Activated T-cell treated with anti-CD3 and anti-CD28 coated beads for 4 hours (primary cell): ENCODE results near the gene ARFRP1.

Source experiments
- DNase-seq: peaks from one replicate; pipeline ENCODE4 v3.0.0-alpha.2; 2020

ARFRP1 gene

DNA sequence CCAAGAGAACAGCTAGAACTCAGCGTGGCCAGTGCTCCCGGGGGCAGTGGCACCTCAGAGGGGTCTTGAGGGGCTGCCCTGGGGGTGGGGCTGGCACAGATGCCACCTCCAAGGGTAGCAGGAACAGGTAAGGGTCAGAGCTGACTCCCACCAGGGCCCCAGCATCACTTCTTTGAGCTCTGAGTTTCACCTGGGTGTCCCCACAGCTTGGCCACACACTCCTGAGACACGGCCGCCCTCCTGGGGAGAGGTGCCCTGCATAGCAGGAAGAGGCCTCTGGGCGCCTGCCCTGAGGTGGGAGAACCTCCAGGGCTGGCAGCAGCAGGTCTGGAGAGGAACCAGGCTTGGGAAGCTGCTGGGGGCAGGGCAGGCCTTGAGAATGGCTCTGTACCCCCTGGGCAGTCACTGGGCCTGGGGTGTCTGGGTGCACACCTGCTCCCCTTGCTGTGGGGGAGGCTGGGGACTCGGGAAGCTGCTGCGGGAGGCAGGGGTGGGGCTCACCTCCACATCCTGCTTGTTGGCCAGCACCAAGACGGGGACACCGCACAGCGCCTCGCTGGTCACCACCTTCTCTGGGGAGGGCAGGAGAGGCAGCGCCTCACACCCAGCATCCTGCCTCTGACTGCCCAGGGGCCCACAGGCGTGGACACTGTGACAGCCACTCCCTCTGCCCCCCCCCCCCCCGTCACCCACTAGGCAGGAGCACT lies 6.3 kb downstream of the ARFRP1 start:
- no peak for DNase-seq

- no peak for DNase-seq
Observed at GRCh38 chr20:63701051-63701328, 6.8 kb downstream of the ARFRP1 start.

DNA sequence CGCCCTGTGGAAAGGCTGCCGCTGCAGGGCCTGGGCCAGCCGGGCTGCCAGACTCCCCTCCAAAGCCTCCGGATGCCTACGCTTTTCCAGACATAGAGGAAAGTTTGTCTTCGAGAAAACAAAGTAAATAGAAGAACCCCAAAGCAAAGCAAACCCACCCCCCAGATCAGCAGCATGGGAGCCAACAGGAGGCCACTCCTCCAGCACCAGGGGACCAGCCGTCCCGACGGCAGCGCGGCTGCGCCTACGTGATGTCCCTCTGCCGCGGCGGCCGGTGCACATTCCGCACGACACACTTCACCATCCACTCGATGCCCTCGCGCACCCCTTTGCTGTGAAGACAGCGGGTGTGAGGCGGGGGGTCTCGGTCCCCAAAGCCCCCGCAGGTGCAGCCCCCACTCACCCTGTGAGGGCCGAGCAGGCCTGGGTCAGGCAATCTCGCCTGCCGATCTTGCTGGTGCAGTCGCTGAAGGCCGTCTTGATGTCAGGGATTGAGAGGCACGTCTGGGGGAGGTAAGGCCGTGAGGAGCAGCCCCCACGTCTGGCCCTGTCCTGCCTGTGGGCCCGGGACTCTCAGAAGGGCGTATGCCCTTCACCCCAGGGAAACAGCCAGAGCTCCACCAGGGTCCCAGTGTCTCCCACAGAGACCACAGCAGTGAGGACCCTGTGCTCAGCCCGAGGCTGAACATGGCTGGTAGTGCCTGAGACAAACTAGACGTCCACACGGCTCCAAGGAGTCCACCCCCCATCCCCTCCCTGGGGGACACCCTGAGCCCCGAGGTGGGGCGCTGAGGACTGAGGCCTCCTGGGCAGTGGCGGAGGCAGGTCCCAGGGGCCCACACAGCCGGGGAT lies 7.4 kb downstream of the ARFRP1 start:
- no peak for DNase-seq

DNA sequence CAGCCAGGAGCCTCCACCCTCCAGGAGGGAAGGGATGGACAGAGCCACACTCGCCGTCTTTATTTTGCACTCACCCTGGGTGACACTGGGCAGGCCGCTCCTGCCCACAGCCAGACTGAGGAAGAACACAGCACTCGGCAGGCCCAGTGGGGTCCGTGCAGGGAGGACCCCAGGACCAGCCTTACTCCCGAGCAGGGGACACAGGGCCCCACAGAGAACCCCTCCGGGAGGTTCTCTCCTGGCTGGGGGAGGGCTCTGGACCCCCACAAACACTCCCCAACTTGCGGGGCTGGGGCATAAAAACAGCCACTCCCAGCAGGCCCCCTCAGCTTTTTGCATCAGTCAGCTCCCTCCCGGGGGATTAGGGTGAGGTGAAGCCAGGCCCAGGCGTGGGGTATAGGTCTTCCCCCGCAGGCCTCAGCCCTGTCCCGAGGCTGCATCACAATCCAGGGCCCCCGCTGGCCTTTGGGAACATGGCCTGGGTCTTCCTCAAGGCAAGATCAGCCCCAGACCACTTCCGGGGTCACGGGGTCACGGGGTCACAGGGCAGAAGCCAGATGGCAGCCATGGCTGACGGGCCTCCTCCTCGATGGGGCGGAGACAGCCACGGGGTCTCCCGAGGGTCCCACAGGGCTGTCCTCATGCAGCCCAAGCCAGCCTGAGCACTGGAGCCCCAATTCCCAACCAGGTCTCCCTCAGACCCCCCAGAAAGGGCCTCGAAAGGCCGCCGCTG lies 8.1 kb downstream of the ARFRP1 start:
- no peak for DNase-seq

- DNase-seq: no peak
Observed at GRCh38 chr20:63698739-63699465, 8.9 kb downstream of the ARFRP1 start.

DNA sequence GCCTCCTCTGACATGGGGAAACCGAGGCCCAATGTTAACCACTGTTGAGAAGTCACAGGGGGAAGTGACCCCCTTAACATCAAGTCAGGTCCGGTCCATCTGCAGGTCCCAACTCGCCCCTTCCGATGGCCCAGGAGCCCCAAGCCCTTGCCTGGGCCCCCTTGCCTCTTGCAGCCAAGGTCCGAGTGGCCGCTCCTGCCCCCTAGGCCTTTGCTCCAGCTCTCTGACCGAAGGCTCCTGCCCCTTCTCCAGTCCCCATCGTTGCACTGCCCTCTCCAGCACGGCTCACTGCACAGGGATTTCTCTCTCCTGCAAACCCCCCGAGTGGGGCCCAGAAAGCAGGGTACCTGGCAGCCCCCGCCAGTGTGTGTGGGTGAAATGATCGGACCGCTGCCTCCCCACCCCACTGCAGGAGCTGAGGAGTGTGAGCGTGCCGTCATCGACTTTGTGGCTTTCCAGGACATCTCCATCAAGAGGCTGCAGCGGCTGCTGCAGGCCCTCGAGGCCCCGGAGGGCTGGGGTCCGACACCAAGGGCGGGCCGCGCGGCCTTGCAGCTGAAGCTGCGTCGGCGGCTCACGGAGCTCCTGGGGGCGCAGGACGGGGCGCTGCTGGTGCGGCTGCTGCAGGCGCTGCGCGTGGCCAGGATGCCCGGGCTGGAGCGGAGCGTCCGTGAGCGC lies 9.8 kb downstream of the ARFRP1 start:
- DNase-seq: no peak

DNA sequence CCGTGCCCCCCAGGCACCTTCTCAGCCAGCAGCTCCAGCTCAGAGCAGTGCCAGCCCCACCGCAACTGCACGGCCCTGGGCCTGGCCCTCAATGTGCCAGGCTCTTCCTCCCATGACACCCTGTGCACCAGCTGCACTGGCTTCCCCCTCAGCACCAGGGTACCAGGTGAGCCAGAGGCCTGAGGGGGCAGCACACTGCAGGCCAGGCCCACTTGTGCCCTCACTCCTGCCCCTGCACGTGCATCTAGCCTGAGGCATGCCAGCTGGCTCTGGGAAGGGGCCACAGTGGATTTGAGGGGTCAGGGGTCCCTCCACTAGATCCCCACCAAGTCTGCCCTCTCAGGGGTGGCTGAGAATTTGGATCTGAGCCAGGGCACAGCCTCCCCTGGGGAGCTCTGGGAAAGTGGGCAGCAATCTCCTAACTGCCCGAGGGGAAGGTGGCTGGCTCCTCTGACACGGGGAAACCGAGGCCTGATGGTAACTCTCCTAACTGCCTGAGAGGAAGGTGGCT lies 10.4 kb downstream of the ARFRP1 start:
- DNase-seq: no peak

DNA sequence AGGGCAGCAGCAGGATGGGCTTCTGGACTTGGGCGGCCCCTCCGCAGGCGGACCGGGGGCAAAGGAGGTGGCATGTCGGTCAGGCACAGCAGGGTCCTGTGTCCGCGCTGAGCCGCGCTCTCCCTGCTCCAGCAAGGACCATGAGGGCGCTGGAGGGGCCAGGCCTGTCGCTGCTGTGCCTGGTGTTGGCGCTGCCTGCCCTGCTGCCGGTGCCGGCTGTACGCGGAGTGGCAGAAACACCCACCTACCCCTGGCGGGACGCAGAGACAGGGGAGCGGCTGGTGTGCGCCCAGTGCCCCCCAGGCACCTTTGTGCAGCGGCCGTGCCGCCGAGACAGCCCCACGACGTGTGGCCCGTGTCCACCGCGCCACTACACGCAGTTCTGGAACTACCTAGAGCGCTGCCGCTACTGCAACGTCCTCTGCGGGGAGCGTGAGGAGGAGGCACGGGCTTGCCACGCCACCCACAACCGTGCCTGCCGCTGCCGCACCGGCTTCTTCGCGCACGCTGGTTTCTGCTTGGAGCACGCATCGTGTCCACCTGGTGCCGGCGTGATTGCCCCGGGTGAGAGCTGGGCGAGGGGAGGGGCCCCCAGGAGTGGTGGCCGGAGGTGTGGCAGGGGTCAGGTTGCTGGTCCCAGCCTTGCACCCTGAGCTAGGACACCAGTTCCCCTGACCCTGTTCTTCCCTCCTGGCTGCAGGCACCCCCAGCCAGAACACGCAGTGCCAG lies 11.0 kb downstream of the ARFRP1 start, which contains the start of gene TNFRSF6B:
TSS of gene TNFRSF6B (plus strand) at position 25 of the 729 bp plus-strand sequence. CDS start at position 141, 116 bp downstream.
- DNase-seq: no peak

GRCh38 chr20:63696306-63696627 lies 11.5 kb downstream of the ARFRP1 start:
- DNase-seq: no peak

DNA sequence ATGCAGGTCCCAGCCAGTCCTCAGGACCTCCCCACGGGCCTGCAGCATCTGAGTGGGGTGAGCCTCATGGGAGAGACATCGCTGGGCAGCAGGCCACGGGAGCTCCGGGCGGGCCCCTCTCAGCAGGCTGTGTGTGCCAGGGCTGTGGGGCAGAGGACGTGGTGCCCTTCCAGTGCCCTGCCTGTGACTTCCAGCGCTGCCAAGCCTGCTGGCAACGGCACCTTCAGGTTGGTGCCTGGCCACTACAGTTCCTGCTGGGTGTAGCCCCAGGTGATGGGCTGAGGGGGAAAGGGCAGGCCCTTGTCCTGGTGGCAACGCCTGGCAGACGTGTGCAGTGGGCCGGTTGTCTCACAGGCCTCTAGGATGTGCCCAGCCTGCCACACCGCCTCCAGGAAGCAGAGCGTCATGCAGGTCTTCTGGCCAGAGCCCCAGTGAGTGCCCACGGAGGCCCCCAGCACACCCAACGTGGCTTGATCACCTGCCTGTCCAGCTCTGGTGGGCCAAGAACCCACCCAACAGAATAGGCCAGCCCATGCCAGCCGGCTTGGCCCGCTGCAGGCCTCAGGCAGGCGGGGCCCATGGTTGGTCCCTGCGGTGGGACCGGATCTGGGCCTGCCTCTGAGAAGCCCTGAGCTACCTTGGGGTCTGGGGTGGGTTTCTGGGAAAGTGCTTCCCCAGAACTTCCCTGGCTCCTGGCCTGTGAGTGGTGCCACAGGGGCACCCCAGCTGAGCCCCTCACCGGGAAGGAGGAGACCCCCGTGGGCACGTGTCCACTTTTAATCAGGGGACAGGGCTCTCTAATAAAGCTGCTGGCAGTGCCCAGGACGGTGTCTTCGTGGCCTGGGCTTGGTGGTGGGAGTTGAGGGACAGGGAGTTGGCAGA lies 12.1 kb downstream of the ARFRP1 start:
- DNase-seq: no peak

DNA sequence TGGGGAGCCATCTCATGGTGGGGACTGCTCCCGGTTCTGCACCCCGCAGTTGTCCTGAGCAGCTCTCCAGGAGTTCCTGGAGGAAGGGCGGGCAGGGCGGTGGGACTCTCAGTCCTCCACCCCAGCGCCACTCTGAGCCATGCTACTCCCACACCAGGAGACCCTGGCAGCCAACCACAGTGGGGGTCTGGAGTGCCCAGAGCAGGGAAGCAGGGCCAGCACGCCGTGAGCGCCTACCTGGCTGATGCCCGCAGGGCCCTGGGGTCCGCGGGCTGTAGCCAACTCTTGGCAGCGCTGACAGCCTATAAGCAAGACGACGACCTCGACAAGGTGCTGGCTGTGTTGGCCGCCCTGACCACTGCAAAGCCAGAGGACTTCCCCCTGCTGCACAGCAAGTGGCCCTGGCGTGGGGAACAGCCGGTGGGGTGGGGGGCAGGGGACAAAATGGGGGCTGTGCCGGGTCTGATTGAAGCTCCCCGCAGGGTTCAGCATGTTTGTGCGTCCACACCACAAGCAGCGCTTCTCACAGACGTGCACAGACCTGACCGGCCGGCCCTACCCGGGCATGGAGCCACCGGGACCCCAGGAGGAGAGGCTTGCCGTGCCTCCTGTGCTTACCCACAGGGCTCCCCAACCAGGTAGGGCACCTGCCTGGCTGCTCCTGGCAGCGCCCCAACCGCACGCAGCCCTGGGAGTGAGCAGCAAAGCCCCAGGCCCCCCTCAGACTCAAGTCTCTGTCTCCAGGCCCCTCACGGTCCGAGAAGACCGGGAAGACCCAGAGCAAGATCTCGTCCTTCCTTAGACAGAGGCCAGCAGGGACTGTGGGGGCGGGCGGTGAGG lies 13.0 kb downstream of the ARFRP1 start:
- no peak for DNase-seq

DNA sequence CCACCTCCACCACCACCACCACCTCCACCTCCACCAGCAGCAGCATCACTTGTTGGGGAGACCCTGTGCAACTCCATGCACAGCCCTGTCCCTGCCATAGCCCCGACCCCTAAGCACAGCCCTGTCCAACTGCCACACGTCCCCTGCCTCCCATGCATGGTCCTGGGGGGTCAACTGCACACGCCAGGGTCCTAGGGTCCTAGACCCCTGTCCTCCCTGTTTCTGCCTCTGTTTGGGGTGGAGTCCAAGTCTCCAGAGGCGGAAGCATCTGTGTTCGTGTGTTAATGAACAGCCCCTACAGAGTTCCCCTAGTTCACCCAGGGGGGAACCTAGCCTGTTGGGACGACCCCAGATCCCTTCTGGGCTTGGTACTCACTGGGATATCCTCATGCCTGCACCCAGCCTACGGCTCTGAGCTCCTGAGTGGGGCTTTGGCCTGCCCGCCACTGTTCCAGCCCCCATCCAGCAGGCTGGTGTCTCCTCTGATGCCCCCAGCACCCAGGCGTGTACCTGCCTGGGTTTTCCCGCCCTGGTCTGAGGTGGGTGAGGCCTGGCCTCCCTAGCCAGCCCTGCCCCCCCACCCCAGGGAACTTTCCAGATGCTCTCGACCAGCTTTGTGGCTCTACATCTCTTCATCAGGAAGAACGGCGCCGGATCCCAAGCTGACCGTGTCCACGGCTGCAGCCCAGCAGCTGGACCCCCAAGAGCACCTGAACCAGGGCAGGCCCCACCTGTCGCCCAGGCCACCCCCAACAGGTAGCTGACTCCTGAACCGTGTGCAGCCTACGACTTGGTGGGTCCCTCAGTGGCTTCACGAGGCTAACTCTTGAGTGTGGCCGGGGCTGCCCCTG lies 13.8 kb downstream of the ARFRP1 start:
- DNase-seq: no peak

DNA sequence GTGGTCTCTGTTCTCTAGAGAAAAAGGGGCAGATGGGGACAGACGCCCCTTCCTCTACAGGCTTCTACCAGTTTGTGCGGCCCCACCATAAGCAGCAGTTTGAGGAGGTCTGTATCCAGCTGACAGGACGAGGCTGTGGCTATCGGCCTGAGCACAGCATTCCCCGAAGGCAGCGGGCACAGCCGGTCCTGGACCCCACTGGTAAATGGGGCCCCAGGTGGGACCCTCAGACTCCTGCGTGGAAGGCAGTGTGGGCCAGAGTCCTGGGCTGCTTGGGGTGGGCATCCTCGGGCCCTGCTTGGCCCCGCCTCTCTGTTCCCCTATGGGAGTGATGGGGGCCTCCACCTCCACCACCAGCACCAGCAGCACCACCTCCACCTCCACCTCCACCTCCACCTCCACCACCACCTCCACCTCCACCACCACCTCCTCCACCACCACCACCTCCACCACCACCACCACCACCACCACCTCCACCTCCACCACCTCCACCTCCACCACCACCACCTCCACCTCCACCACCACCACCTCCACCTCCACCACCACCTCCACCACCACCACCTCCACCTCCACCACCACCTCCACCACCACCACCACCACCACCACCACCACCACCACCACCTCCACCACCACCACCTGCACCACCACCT lies 14.6 kb downstream of the ARFRP1 start:
- DNase-seq: no peak

DNA sequence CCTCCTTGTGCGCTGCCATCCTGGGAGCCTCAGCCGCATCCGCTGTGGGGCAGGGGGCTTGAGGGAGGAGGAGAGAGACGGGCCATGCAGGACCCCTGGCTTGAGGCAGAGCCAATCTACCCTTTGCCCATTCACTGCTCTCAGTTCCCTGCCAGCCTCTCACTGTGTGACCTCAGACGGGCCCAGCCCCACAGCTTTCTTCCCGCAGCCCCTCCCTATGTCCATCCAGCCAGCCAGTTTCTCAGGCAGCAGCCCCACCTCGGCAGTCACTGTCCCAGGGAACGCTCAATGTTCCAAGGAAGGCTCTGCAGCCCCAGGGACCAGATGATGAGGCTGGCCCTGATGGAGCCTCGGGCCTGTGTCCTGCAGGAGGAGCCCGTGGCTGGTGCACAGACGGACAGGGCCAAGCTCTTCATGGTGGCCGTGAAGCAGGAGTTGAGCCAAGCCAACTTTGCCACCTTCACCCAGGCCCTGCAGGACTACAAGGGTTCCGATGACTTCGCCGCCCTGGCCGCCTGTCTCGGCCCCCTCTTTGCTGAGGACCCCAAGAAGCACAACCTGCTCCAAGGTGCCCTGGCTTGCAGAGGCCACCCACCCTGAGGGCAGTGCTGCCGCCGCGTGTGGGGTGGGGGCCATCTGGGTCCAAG lies 15.2 kb downstream of the ARFRP1 start:
- DNase-seq: no peak

DNA sequence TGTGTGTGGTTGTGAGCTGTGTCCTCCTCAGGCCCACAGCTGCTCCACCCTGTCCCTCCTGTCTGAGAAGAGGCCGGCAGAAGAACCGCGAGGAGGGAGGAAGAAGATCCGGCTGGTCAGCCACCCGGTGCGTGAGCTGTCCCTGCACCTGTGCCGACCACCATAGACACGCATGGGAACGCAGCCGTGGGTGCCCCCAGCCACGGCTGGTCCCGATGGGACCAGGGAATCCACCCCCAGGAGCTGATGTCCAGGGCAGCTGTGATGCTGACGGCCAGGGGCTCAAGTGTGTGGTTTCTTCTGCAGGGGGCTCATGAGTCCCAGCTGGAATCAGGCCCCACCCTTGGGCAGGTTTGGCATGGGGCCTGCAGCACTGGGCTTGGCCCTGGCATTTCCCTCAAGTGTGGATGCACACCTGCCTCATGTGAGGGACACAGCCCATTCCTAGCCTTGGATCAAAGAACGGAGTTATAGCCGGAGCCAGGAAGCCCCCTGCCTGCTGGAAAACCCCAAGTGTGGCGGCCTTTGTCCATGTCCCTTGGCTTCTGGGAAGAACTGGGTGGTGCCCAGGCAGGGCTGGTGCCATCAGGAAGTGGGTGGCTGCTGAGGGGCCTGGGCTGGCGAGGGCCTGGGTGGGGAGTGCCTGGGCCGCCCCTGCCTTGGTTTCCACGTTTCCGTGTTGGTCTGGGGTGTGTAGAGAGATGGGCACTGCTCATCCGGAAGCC lies 15.9 kb downstream of the ARFRP1 start:
- no peak for DNase-seq

- no peak for DNase-seq
Observed at GRCh38 chr20:63690898-63691710, 16.7 kb downstream of the ARFRP1 start.
